HepG2 (cell line): Measurements from ENCODE around the gene ZNF416. TPM values are rescaled to one million over a fixed set of nuclear protein-coding genes. Genes with fewer than 3 reads are reported as not detected.

Experiments used
- FOXK2 ChIP-seq: fragments of 450-650 bp; IDR thresholded peaks from 2 replicates; pipeline ENCODE4 v1.6.1; 2016
- NFYB ChIP-seq: sonication (generic); formaldehyde crosslinking; IDR thresholded peaks from 2 replicates; pipeline ENCODE4 v1.4.0; 2020; ENCODE audit warnings: missing genetic modification reagents
- PHF8 ChIP-seq: sonication (generic); formaldehyde crosslinking; IDR thresholded peaks from 2 replicates; pipeline ENCODE4 v1.5.0; 2020; ENCODE audit warnings: missing genetic modification reagents
- SMAD3 ChIP-seq: sonication (generic); formaldehyde crosslinking; IDR thresholded peaks from 2 replicates; pipeline ENCODE4 v1.4.0; 2020; ENCODE audit warnings: missing genetic modification reagents
- SRSF9 ChIP-seq: fragments of 200-400 bp; formaldehyde crosslinking; IDR thresholded peaks from 2 replicates; pipeline ENCODE4 v1.6.1; 2018; ENCODE audit warnings: borderline replicate concordance, mild to moderate bottlenecking, low read depth, low read length; ENCODE audit not compliant: insufficient read depth, poor library complexity, severe bottlenecking
- ZNF737 ChIP-seq: sonication (generic); formaldehyde crosslinking; IDR thresholded peaks from 2 replicates; pipeline ENCODE4 v1.5.0; 2020; ENCODE audit warnings: missing genetic modification reagents, mild to moderate bottlenecking, borderline replicate concordance
- ZNF776 ChIP-seq: sonication (generic); formaldehyde crosslinking; IDR thresholded peaks from 2 replicates; pipeline ENCODE4 v1.4.0; 2020; ENCODE audit warnings: mild to moderate bottlenecking, missing genetic modification reagents
- polyA plus RNA-seq, 8 experiments: library from polyadenylated mRNA; depleted of rRNA in 3 of 8; stranded (reverse) in 7 of 8; unstranded in 1 of 8; fragments of >200 nt; fragmentation: Illumina TruSeq in 4 of 8; extraction: Trizol in 4 of 8; gene quantifications; 2 replicates each; pipeline versions ENCODE4 v1.2.1 to v1.2.3, GENCODE V29; 2011 to 2016; ENCODE audit warnings: low read depth in 4 of 8, missing spikeins in 1 of 8, mixed read lengths in 1 of 8; ENCODE audit not compliant: insufficient read depth in 1 of 8
- total RNA-seq, 5 experiments: library from RNA; depleted of rRNA; stranded (reverse); fragments of >200 nt; fragmentation: Illumina TruSeq; extraction: Trizol; gene quantifications; 2 replicates each; pipeline ENCODE4 v1.2.3, GENCODE V29; 2016; ENCODE audit warnings: low read depth in 1 of 5
- TF ChIP-seq, protein P1 (sequence below): sonication (generic); formaldehyde crosslinking; IDR thresholded peaks from 2 replicates; pipeline ENCODE4 v1.4.0; 2020; ENCODE audit warnings: missing genetic modification reagents, mild to moderate bottlenecking, borderline replicate concordance
- TF ChIP-seq, protein P2 (sequence below): sonication (generic); formaldehyde crosslinking; IDR thresholded peaks from 2 replicates; pipeline ENCODE4 v1.4.0; 2020; ENCODE audit warnings: missing genetic modification reagents
- TF ChIP-seq, protein P3 (sequence below): sonication (generic); formaldehyde crosslinking; IDR thresholded peaks from 2 replicates; pipeline ENCODE4 v1.5.0; 2020; ENCODE audit warnings: mild to moderate bottlenecking, missing genetic modification reagents, moderate library complexity

Gene ZNF416
- total and polyA plus RNA-seq, 2 of the 13 experiments (the other 11 are each of a cell fraction or from before 2014, with no cell fraction given) = 1.5 to 5.3 TPM

DNA sequence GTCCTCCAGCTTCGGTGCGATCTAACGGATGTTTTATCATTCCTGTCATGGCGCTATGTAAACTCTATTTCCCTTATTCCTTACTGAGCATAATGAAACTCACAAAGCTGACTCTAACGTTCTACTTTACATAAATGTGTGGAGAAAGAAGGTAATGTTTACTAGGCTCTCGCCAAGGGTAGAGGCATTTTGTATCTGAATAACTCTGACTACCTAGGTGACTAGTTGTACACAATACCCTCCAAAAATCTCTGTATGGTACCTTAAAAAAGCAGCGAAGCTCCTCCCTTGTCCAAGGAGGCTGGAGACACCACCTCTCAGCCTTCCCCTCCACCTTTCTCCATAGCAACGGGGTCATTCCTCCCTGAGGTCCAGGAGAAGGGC is 20.7 kb upstream of the ZNF416 start (continued):
- TF ChIP-seq, protein P1, sequence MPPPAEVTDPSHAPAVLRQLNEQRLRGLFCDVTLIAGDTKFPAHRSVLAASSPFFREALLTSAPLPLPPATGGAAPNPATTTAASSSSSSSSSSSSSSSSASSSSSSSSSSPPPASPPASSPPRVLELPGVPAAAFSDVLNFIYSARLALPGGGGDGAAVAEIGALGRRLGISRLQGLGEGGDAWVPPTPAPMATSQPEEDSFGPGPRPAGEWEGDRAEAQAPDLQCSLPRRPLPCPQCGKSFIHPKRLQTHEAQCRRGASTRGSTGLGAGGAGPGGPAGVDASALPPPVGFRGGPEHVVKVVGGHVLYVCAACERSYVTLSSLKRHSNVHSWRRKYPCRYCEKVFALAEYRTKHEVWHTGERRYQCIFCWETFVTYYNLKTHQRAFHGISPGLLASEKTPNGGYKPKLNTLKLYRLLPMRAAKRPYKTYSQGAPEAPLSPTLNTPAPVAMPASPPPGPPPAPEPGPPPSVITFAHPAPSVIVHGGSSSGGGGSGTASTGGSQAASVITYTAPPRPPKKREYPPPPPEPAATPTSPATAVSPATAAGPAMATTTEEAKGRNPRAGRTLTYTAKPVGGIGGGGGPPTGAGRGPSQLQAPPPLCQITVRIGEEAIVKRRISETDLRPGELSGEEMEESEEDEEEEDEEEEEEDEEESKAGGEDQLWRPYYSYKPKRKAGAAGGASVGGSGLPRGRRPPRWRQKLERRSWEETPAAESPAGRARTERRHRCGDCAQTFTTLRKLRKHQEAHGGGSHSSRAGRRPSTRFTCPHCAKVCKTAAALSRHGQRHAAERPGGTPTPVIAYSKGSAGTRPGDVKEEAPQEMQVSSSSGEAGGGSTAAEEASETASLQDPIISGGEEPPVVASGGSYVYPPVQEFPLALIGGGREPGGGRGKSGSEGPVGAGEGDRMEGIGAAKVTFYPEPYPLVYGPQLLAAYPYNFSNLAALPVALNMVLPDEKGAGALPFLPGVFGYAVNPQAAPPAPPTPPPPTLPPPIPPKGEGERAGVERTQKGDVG = no peak
- TF ChIP-seq, protein P2, sequence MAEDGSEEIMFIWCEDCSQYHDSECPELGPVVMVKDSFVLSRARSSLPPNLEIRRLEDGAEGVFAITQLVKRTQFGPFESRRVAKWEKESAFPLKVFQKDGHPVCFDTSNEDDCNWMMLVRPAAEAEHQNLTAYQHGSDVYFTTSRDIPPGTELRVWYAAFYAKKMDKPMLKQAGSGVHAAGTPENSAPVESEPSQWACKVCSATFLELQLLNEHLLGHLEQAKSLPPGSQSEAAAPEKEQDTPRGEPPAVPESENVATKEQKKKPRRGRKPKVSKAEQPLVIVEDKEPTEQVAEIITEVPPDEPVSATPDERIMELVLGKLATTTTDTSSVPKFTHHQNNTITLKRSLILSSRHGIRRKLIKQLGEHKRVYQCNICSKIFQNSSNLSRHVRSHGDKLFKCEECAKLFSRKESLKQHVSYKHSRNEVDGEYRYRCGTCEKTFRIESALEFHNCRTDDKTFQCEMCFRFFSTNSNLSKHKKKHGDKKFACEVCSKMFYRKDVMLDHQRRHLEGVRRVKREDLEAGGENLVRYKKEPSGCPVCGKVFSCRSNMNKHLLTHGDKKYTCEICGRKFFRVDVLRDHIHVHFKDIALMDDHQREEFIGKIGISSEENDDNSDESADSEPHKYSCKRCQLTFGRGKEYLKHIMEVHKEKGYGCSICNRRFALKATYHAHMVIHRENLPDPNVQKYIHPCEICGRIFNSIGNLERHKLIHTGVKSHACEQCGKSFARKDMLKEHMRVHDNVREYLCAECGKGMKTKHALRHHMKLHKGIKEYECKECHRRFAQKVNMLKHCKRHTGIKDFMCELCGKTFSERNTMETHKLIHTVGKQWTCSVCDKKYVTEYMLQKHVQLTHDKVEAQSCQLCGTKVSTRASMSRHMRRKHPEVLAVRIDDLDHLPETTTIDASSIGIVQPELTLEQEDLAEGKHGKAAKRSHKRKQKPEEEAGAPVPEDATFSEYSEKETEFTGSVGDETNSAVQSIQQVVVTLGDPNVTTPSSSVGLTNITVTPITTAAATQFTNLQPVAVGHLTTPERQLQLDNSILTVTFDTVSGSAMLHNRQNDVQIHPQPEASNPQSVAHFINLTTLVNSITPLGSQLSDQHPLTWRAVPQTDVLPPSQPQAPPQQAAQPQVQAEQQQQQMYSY (CRISPR knock-in tag) = no peak
- TF ChIP-seq, protein P3, sequence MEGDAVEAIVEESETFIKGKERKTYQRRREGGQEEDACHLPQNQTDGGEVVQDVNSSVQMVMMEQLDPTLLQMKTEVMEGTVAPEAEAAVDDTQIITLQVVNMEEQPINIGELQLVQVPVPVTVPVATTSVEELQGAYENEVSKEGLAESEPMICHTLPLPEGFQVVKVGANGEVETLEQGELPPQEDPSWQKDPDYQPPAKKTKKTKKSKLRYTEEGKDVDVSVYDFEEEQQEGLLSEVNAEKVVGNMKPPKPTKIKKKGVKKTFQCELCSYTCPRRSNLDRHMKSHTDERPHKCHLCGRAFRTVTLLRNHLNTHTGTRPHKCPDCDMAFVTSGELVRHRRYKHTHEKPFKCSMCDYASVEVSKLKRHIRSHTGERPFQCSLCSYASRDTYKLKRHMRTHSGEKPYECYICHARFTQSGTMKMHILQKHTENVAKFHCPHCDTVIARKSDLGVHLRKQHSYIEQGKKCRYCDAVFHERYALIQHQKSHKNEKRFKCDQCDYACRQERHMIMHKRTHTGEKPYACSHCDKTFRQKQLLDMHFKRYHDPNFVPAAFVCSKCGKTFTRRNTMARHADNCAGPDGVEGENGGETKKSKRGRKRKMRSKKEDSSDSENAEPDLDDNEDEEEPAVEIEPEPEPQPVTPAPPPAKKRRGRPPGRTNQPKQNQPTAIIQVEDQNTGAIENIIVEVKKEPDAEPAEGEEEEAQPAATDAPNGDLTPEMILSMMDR (CRISPR knock-in tag) = no peak
- TF ChIP-seq SRSF9 (no peak), PHF8 (CRISPR knock-in tag) (no peak), SMAD3 (no peak), ZNF776 (no peak), ZNF737 (CRISPR knock-in tag) (no peak), NFYB (CRISPR knock-in tag) (no peak), FOXK2 (no peak)
